Stimulated activated naive CD4-positive, alpha-beta T cell treated with Interleukin-2 at 50 U/mL for 16 hours (primary cell): ENCODE results near the gene BOLA3.
"Not testable (repeated sequence)": the region's sequence is repeated elsewhere in the genome, so short reads cannot be mapped to it uniquely, and the experiment has no call there.

Experiments used
- DNase-seq: peaks from one replicate; lab custom pipeline; 2025; lab: John Stamatoyannopoulos, UW

Gene BOLA3

DNA sequence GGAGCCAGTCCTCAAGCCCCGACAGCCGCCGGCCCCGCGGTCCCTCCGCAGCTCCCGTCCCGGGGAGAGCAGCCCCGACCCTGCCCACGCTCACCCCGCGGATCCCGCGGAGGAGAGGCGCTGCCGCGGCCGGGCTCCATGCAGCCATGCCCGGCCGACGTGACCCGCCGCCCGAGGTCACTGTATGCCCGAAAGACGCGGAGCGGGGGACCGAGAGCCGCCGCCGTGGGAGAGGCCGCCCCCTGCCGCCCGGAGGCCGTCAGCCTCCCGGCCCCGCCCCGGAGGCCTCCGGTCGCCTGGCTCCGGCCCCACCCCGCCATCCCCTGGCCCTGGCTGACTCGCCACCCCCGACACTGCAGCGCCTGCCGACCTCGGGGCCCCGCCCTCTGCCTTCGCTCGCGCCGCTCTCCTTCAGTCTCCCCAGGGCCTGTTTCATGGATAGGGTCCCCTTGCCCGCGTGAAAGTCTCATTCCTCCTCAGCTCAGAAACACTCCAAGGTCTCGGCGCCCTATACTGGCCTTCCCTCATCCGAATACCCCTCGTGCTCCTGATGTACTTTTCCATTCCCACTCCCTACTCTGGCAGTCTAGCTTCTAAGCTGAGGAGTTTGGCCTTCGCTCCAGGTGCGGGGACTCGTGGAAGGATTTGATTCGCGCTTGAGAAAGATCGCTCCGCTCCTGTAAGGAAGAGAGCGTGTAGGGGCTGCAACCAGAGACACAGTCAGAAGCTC, at the start of gene BOLA3:
Gene BOLA3 (minus strand): TSS at position 186 of the 730 bp plus-strand sequence. CDS start 38 bp downstream, at position 148.
- peak; percentile 78 for DNase-seq

GRCh38 chr2:74197049-74197448, 49.3 kb upstream of the BOLA3 start:
- no peak for DNase-seq

- DNase-seq, result no peak
Measured at GRCh38 chr2:74194799-74195198, 47.1 kb upstream of the BOLA3 start.

GRCh38 chr2:74191596-74192380, 44.1 kb upstream of the BOLA3 start:
- no peak for DNase-seq

DNA sequence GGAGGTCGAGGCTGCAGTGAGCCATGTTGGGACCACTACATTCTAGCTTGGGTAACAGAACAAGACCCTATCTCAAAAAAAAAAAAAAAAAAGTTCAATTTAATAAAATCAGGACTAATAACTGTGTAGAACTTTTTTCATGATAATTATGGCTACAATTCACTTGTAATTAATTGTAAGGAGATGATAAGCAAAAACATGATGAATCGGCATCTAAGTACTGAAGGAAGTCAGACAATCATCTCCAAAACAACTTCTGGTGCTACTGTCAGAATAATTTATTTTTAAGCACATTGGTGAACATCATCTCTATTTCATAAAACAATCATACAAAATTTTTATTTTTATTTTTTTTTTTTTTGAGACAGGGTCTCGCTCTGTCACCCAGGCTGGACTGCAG, 41.0 kb upstream of the BOLA3 start:
- DNase-seq, result no peak

DNA sequence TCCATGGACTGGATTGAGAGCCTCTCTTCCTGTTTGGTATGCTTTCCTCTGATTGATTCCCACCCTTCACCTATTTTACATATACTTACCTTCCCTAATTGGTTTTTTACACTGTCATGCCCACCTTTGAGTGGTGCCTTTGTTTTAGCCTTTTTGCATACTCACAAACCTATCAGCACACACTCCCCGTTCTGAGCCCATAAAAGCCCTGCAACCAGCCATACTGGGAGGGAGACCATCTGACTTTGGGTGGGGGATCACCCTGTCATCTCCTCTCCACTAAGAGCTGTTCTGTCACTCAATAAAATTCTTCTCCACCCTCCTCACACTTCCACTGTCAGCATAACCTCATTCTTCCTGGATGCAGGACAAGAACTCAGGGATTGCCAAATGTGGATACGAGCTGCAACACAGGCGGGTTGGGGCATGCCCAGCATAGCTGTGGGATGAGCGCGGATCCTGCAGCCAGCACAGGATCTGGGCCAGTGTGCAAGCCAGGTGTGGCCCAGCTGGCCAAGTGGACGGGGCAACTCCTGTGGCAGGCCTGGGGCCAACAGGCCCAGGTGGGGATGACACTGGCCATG, 40.4 kb upstream of the BOLA3 start:
- no peak for DNase-seq

- DNase-seq, result not testable (repeated sequence)
Measured at GRCh38 chr2:74186706-74187105, 39.0 kb upstream of the BOLA3 start.

- peak; percentile 27 for DNase-seq
Measured at GRCh38 chr2:74186038-74186437, 38.3 kb upstream of the BOLA3 start.

DNA sequence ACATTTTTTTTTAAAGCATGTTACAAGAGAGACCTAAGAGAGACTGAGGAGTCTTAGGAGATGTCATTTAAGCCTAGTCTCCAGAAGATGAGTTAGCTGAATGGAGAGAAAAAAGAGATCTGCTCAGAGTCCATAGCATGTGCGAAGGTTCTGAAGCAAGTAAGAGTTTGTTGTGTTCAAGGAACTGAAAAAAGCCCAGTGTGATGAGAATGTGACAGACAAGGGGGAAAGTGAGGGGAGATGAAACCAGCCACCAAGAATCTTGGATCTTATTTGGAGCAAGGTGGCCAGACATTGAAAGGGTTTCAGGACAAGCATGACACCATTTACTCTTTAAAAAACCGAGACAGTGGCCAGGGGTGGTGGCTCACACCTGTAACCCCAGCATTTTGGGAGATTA, 36.2 kb upstream of the BOLA3 start:
- DNase-seq, result no peak

- DNase-seq, result no peak
Measured at GRCh38 chr2:74181739-74182138, 34.0 kb upstream of the BOLA3 start.

DNA sequence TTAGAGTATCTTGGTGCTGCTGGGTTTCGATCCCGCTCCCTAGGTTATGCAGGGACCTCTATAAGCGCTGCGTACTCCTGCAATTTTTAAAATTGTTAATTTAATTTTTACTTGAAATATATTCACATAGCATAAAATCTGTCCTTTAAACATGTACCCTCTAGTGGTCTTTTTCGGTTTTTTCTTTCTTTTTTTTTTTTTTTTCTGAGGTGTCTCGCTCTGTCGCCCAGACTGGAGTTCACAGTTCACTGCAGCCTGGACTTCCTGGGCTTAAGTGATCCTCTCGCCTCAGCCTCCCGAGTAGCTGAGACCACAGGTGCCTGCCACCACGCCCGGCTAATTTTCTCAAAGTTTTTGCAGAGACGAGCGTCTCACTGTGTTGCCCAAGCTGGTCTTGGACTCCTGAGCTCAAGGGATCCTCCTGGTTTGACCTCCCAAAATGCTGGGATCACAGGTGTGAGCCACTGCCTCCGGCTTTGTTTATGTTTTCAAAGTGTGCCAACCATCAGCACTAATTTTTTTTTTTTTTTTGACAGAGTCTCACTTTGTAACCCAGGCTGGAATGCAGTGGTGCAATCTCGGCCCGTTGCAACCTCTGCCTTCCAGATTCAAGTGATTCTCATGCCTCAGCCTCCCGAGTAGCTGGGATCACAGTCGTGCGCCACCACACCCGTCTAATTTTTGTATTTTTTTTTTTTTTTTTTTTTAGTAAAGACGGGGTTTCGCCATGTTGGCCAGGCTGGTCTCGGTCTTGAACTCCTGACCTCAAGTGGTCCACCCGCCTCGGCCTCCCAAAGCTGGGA, 31.6 kb upstream of the BOLA3 start:
- DNase-seq, result no peak

- DNase-seq, result peak; percentile 97
Measured at GRCh38 chr2:74178211-74179062, 30.7 kb upstream of the BOLA3 start, which contains the start of gene MOB1A. TSS of gene MOB1A (minus strand) at chr2:74178879. CDS start at chr2:74178674, 205 bp downstream.

- DNase-seq, result no peak
Measured at GRCh38 chr2:74177696-74178095, 30.0 kb upstream of the BOLA3 start.

DNA sequence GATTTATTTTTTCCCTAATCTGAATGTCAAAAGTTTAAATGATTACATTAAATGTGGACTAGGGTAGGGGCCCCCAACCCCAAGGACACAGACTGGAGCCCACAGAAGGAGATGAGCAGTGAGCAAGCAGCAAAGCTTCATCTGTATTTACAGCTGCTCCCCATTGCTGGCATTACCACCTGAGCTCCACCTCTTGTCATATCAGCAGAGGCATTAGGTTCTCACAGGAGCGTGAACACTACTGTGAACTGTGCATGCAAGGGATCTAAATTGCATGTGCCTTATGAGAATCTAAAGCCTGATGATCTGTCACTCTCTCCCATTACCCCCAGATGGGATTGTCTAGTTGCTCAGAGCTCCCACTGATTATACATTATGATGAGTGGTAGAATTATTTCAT, 27.2 kb upstream of the BOLA3 start:
- DNase-seq, result no peak

DNA sequence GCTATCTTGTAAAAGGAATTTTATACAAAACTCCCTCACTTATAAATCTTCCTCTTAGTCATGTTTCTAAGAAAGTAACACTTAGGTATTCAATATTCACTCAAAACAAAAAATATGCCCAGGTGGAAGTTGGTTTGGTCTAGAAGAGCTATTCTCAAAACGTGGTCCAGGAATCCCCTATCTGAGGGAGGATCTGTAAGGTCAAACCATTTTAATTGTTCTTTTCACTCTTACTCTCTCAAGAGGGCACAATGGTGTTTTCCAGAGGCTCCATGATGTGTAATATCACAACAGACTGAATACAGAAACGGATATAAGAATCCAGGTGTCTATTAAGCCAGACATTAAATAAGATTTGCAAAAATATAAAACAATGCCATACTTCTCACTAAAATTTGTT, 21.0 kb upstream of the BOLA3 start:
- no peak for DNase-seq

DNA sequence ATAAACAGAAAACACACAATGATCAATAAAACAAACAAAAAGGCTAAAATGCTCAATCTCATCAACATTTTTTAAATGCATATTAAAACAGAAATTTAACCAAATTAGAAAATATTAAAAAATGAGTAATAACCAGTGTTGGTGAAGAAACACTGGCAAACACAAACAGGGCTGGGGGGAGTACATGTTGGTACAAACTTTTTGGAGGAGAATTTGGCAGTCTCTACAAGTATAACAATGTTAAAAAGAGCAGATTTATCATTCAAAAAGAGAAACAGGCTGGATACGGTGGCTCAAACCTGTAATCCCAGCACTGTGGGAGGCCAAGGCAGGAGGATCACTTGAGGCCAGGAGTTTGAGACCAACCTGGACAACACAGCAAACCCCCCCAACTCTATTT, 17.0 kb upstream of the BOLA3 start:
- DNase-seq, result no peak

- DNase-seq, result no peak
Measured at GRCh38 chr2:74162951-74163350, 15.2 kb upstream of the BOLA3 start.

GRCh38 chr2:74155830-74156229, 8.1 kb upstream of the BOLA3 start:
- no peak for DNase-seq

DNA sequence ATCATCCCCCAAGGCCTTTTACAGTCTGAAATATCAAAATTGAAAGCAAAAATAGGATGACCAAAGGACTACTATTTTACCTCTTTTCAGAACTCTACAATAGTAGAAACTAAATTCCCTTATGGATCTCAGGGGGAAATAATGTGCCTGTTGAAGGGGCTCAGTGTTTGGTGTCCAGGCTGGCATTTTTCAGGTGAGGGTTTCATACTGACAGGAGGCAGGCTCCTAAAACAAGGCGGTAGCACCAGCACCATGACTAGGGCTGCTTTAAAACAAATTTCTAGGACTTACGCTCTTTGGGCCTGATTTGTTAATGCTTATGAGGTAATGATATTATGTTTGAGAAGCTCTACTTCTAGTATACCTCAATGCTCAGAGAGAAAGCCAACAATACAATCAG, 5.2 kb upstream of the BOLA3 start:
- no peak for DNase-seq

DNA sequence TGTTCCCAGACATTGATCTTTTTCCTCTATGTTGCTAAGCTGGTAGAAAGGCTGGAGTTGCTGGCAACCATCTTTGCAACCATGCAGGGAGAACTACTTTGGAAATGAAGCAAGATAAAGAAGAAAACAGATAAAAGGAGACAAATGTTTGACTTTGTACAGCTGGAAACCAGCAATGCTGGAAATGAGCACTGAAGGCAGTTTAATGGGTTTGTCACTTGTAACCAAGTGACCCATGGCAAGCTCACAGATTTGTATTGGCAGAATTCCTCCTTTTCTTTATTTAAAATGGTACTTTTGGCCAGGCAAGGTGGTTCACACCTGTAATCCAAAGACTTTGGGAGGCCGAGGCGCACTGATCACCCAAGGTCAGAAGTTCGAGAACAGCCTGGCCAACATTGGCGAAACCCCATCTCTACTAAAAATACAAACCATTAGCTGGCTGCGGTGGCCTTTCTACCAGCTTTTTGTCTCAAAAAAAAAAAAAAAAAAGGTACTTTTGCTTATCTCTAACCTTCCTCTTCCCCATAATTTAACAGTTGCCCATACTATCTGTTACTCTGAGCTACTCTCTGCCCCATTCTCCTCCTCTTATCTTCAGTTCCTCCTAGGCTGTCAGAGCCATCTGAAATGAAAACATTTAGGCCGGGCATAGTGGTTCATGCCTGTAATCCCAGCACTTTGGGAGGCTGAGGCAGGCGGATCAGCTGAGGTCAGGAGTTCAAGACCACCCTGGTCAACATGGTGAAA, 2.0 kb upstream of the BOLA3 start:
- DNase-seq, result no peak

DNA sequence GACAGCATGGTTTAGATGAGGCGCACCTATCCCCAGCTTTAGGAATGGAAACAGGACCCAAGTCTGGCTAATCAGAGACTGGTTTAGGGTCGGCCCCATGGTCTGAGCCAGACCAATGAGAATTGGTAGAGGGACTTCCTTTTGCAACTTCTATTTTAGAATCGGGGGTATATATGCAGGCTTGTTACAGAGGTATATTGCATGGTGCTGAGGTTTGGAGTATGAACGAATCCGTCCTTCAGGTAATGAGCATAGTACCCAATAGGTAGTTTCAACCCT, 1.5 kb upstream of the BOLA3 start:
- DNase-seq, result no peak
